GF-D8 (cell line): Measurements from ENCODE around the gene PNMA6E.

Source experiments
- DNase-seq: peaks from one replicate; lab custom pipeline; 2025; lab: John Stamatoyannopoulos, UW

The PNMA6E gene

GRCh38 chrX:153435845-153436244 lies 34.7 kb upstream of the PNMA6E start:
- DNase-seq = no peak

- no peak for DNase-seq
Observed at GRCh38 chrX:153434801-153435200, 33.7 kb upstream of the PNMA6E start.

- DNase-seq = no peak
Observed at GRCh38 chrX:153433781-153434285, 32.7 kb upstream of the PNMA6E start.

GRCh38 chrX:153433161-153433680 lies 32.1 kb upstream of the PNMA6E start:
- no peak for DNase-seq

- no peak for DNase-seq
Observed at GRCh38 chrX:153430796-153431195, 29.6 kb upstream of the PNMA6E start.

- no peak for DNase-seq
Observed at GRCh38 chrX:153426204-153426603, 25.1 kb upstream of the PNMA6E start.

- DNase-seq = no peak
Observed at GRCh38 chrX:153423652-153424051, 22.5 kb upstream of the PNMA6E start.

- no peak for DNase-seq
Observed at GRCh38 chrX:153421856-153422255, 20.7 kb upstream of the PNMA6E start.

GRCh38 chrX:153420851-153421599 lies 19.9 kb upstream of the PNMA6E start:
- no peak for DNase-seq

GRCh38 chrX:153417637-153418036 lies 16.5 kb upstream of the PNMA6E start:
- no peak for DNase-seq

GRCh38 chrX:153416781-153417450 lies 15.8 kb upstream of the PNMA6E start:
- DNase-seq = no peak

GRCh38 chrX:153414856-153415510 lies 13.8 kb upstream of the PNMA6E start:
- no peak for DNase-seq

- DNase-seq = no peak
Observed at GRCh38 chrX:153413731-153414130, 12.6 kb upstream of the PNMA6E start.

- no peak for DNase-seq
Observed at GRCh38 chrX:153412746-153413720, 11.9 kb upstream of the PNMA6E start.

GRCh38 chrX:153411988-153412574 lies 10.9 kb upstream of the PNMA6E start:
- no peak for DNase-seq

- DNase-seq = no peak
Observed at GRCh38 chrX:153411255-153411987, 10.3 kb upstream of the PNMA6E start, which contains the start of gene ZFP92. TSS of gene ZFP92 (plus strand) at chrX:153411472. CDS start at chrX:153418323, 6,851 bp downstream.

GRCh38 chrX:153410888-153411254 lies 9.7 kb upstream of the PNMA6E start:
- DNase-seq = no peak

- no peak for DNase-seq
Observed at GRCh38 chrX:153410373-153410772, 9.2 kb upstream of the PNMA6E start.

GRCh38 chrX:153409414-153410101 lies 8.4 kb upstream of the PNMA6E start:
- DNase-seq = no peak

GRCh38 chrX:153408871-153409351 lies 7.8 kb upstream of the PNMA6E start:
- DNase-seq = no peak
